HepG2 (cell line): Measurements from ENCODE around the gene BPIFB6. TPM values are rescaled to one million over a fixed set of nuclear protein-coding genes. Genes with fewer than 3 reads are reported as not detected.

Experiments used
- HNRNPK ChIP-seq: fragments of 200-400 bp; formaldehyde crosslinking; IDR thresholded peaks from 2 replicates; pipeline ENCODE4 v1.6.1; 2018; ENCODE audit warnings: low read length, low read depth, moderate library complexity, mild to moderate bottlenecking; ENCODE audit not compliant: poor library complexity, severe bottlenecking
- SCMH1 ChIP-seq: sonication (generic); formaldehyde crosslinking; IDR thresholded peaks from 2 replicates; pipeline ENCODE4 v1.9.0; 2021; ENCODE audit warnings: missing genetic modification reagents, mild to moderate bottlenecking, borderline replicate concordance
- ZBTB42 ChIP-seq: sonication (generic); formaldehyde crosslinking; IDR thresholded peaks from 2 replicates; pipeline ENCODE4 v1.5.0; 2020; ENCODE audit warnings: mild to moderate bottlenecking, missing genetic modification reagents
- ZNF546 ChIP-seq: sonication (generic); formaldehyde crosslinking; conservative IDR thresholded peaks from 2 replicates; pipeline ENCODE4 v1.8.1; 2023; ENCODE audit warnings: mild to moderate bottlenecking, missing genetic modification reagents
- ZNF564 ChIP-seq: sonication (generic); formaldehyde crosslinking; IDR thresholded peaks from 2 replicates; pipeline ENCODE4 v1.8.1; 2023; ENCODE audit warnings: mild to moderate bottlenecking, missing genetic modification reagents
- polyA plus RNA-seq, 8 experiments: library from polyadenylated mRNA; depleted of rRNA in 3 of 8; stranded (reverse) in 7 of 8; unstranded in 1 of 8; fragments of >200 nt; fragmentation: Illumina TruSeq in 4 of 8; extraction: Trizol in 4 of 8; gene quantifications; 2 replicates each; pipeline versions ENCODE4 v1.2.1 to v1.2.3, GENCODE V29; 2011 to 2016; ENCODE audit warnings: low read depth in 4 of 8, missing spikeins in 1 of 8, mixed read lengths in 1 of 8; ENCODE audit not compliant: insufficient read depth in 1 of 8
- total RNA-seq, 5 experiments: library from RNA; depleted of rRNA; stranded (reverse); fragments of >200 nt; fragmentation: Illumina TruSeq; extraction: Trizol; gene quantifications; 2 replicates each; pipeline ENCODE4 v1.2.3, GENCODE V29; 2016; ENCODE audit warnings: low read depth in 1 of 5
- TF ChIP-seq, protein P1 (sequence below): IDR thresholded peaks from 2 replicates; pipeline ENCODE4 v1.6.1; 2016; ENCODE audit warnings: mild to moderate bottlenecking, missing biosample characterization, missing genetic modification reagents
- TF ChIP-seq, protein P2 (sequence below): sonication (generic); formaldehyde crosslinking; conservative IDR thresholded peaks from 2 replicates; pipeline ENCODE4 v1.4.0; 2020; ENCODE audit warnings: missing genetic modification reagents
- TF ChIP-seq, protein P3 (sequence below): sonication (generic); formaldehyde crosslinking; IDR thresholded peaks from 2 replicates; pipeline ENCODE4 v1.4.0; 2020; ENCODE audit warnings: missing genetic modification reagents
- TF ChIP-seq, protein P4 (sequence below): fragments of 450-650 bp; IDR thresholded peaks from 2 replicates; pipeline ENCODE4 v1.6.1; 2017
- TF ChIP-seq, protein P5 (sequence below): sonication (generic); formaldehyde crosslinking; conservative IDR thresholded peaks from 2 replicates; pipeline ENCODE4 v1.4.0; 2020; ENCODE audit warnings: mild to moderate bottlenecking, missing genetic modification reagents, moderate library complexity

BPIFB6 gene
- total and polyA plus RNA-seq, 2 of the 13 experiments (the other 11 are each of a cell fraction or from before 2014, with no cell fraction given) = 0.13 to 1.7 TPM

DNA sequence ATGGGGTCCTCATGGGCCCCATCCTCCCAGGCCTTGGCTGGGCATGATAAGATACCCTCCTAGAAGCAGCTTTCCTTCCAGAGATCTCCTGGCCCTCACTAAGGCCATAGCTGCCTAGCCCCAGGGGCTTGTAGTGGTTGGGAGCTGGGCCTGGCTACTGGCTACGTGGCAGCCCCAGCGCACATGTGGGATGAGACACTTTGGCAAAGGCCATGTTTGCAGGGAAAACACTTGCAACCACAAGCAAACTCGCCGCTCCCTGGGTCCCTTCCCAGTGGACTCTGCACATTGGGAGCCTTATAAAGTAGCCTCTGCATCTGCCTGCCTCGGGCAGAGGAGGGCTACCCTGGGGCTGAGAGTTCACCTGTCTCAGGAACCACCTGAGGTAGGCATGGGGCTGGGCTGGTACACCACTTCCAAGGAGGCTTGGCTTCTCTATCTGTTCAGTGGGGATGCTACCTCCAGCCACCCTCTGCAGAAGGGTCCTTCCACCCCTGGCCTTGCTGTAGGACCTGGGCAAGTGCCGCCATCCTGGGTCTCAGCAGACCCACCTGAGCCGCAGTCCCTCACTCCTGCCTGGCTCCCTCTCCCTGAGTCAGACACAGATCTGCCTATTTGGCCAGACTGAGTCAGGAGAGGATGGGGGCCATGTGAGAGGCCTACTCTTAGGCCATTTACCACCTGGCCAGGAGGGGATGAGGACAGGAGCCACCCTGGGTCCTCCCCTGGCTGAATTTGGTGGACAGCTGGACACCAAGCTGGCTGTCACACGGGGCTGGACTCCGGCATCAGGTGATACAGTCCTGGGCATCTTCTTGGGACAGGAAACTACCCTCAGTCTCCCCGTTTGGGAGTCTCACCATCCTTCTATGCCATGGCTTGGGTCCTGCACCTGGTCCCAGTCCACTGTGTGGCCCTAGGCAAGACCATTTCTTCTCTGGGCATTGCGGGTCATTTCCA, 23.8 kb upstream of the BPIFB6 start, which contains the start of gene BPIFB2 (continued):
- TF ChIP-seq, protein P1, sequence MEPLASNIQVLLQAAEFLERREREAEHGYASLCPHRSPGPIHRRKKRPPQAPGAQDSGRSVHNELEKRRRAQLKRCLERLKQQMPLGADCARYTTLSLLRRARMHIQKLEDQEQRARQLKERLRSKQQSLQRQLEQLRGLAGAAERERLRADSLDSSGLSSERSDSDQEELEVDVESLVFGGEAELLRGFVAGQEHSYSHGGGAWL (CRISPR knock-in tag) = peak; percentile 25; the same call in 1 of the 2 replicates
- TF ChIP-seq SCMH1 (CRISPR knock-in tag) = no peak
- TF ChIP-seq, protein P2, sequence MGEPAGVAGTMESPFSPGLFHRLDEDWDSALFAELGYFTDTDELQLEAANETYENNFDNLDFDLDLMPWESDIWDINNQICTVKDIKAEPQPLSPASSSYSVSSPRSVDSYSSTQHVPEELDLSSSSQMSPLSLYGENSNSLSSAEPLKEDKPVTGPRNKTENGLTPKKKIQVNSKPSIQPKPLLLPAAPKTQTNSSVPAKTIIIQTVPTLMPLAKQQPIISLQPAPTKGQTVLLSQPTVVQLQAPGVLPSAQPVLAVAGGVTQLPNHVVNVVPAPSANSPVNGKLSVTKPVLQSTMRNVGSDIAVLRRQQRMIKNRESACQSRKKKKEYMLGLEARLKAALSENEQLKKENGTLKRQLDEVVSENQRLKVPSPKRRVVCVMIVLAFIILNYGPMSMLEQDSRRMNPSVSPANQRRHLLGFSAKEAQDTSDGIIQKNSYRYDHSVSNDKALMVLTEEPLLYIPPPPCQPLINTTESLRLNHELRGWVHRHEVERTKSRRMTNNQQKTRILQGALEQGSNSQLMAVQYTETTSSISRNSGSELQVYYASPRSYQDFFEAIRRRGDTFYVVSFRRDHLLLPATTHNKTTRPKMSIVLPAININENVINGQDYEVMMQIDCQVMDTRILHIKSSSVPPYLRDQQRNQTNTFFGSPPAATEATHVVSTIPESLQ = no peak
- TF ChIP-seq HNRNPK = no peak
- TF ChIP-seq, protein P3, sequence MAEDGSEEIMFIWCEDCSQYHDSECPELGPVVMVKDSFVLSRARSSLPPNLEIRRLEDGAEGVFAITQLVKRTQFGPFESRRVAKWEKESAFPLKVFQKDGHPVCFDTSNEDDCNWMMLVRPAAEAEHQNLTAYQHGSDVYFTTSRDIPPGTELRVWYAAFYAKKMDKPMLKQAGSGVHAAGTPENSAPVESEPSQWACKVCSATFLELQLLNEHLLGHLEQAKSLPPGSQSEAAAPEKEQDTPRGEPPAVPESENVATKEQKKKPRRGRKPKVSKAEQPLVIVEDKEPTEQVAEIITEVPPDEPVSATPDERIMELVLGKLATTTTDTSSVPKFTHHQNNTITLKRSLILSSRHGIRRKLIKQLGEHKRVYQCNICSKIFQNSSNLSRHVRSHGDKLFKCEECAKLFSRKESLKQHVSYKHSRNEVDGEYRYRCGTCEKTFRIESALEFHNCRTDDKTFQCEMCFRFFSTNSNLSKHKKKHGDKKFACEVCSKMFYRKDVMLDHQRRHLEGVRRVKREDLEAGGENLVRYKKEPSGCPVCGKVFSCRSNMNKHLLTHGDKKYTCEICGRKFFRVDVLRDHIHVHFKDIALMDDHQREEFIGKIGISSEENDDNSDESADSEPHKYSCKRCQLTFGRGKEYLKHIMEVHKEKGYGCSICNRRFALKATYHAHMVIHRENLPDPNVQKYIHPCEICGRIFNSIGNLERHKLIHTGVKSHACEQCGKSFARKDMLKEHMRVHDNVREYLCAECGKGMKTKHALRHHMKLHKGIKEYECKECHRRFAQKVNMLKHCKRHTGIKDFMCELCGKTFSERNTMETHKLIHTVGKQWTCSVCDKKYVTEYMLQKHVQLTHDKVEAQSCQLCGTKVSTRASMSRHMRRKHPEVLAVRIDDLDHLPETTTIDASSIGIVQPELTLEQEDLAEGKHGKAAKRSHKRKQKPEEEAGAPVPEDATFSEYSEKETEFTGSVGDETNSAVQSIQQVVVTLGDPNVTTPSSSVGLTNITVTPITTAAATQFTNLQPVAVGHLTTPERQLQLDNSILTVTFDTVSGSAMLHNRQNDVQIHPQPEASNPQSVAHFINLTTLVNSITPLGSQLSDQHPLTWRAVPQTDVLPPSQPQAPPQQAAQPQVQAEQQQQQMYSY (CRISPR knock-in tag) = no peak; the same call in 1 of the 2 replicates
- TF ChIP-seq, protein P4, sequence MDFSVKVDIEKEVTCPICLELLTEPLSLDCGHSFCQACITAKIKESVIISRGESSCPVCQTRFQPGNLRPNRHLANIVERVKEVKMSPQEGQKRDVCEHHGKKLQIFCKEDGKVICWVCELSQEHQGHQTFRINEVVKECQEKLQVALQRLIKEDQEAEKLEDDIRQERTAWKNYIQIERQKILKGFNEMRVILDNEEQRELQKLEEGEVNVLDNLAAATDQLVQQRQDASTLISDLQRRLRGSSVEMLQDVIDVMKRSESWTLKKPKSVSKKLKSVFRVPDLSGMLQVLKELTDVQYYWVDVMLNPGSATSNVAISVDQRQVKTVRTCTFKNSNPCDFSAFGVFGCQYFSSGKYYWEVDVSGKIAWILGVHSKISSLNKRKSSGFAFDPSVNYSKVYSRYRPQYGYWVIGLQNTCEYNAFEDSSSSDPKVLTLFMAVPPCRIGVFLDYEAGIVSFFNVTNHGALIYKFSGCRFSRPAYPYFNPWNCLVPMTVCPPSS = no peak
- no peak for TF ChIP-seq ZBTB42 (CRISPR knock-in tag)
- TF ChIP-seq, protein P5, sequence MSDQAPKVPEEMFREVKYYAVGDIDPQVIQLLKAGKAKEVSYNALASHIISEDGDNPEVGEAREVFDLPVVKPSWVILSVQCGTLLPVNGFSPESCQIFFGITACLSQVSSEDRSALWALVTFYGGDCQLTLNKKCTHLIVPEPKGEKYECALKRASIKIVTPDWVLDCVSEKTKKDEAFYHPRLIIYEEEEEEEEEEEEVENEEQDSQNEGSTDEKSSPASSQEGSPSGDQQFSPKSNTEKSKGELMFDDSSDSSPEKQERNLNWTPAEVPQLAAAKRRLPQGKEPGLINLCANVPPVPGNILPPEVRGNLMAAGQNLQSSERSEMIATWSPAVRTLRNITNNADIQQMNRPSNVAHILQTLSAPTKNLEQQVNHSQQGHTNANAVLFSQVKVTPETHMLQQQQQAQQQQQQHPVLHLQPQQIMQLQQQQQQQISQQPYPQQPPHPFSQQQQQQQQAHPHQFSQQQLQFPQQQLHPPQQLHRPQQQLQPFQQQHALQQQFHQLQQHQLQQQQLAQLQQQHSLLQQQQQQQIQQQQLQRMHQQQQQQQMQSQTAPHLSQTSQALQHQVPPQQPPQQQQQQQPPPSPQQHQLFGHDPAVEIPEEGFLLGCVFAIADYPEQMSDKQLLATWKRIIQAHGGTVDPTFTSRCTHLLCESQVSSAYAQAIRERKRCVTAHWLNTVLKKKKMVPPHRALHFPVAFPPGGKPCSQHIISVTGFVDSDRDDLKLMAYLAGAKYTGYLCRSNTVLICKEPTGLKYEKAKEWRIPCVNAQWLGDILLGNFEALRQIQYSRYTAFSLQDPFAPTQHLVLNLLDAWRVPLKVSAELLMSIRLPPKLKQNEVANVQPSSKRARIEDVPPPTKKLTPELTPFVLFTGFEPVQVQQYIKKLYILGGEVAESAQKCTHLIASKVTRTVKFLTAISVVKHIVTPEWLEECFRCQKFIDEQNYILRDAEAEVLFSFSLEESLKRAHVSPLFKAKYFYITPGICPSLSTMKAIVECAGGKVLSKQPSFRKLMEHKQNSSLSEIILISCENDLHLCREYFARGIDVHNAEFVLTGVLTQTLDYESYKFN (CRISPR knock-in tag) = peak; percentile 95
- TF ChIP-seq ZNF564 (CRISPR knock-in tag) = peak; percentile 84; the same call in 1 of the 2 replicates
- no peak; the same call in 1 of the 2 replicates for TF ChIP-seq ZNF546 (CRISPR knock-in tag)
